CD14-positive monocyte (primary cell): ENCODE measurements around the gene AGBL1. TPM values are rescaled to one million over a fixed set of nuclear protein-coding genes. Genes with fewer than 3 reads are reported as not detected.

ENCODE experiments used
- DNase-seq, 3 donors: peaks; one replicate each; pipeline ENCODE4 v3.0.0-alpha.2; 2011 to 2022
- H2AFZ ChIP-seq: 2 replicates; pipeline ENCODE4 v1.6.0; 2012; ENCODE audit warnings: mild to moderate bottlenecking, low read depth, low read length, inconsistent platforms; ENCODE audit not compliant: insufficient read depth, poor library complexity, severe bottlenecking
- H3K27ac ChIP-seq, 2 donors: 1 replicate in 1 of 2; 2 replicates in 1 of 2; pipeline ENCODE4 v1.5.1; 2012 to 2013; ENCODE audit warnings: low read length in 2 of 2, control low read depth in 1 of 2, inconsistent platforms in 1 of 2, low read depth in 1 of 2, mild to moderate bottlenecking in 1 of 2
- H3K27me3 ChIP-seq, 2 donors: one replicate each; pipeline versions ENCODE4 v1.6.0 to v1.6.1; 2011 to 2013; ENCODE audit warnings: low read length in 2 of 2; ENCODE audit not compliant: control insufficient read depth in 2 of 2, insufficient read depth in 2 of 2
- H3K36me3 ChIP-seq, 2 donors: replicated peaks in 1 of 2; 1 replicate in 1 of 2; 2 replicates in 1 of 2; pipeline versions ENCODE4 v1.5.1 to v1.6.1; 2012 to 2013; ENCODE audit warnings: low read length in 2 of 2, control low read depth in 1 of 2, inconsistent platforms in 1 of 2, mild to moderate bottlenecking in 1 of 2; ENCODE audit not compliant: insufficient read depth in 2 of 2, control insufficient read depth in 1 of 2
- H3K4me1 ChIP-seq, 2 donors: 1 replicate in 1 of 2; 2 replicates in 1 of 2; pipeline versions ENCODE4 v1.5.1 to v1.6.1; 2012 to 2013; ENCODE audit warnings: low read length in 2 of 2, control low read depth in 1 of 2, inconsistent platforms in 1 of 2, mild to moderate bottlenecking in 1 of 2, moderate library complexity in 1 of 2; ENCODE audit not compliant: insufficient read depth in 2 of 2, control insufficient read depth in 1 of 2
- H3K4me2 ChIP-seq: replicated peaks from 2 replicates; pipeline ENCODE3; 2012; ENCODE audit warnings: low read length, moderate library complexity, mild to moderate bottlenecking; ENCODE audit not compliant: poor library complexity, severe bottlenecking; ENCODE audit errors: extremely low read depth
- H3K4me3 ChIP-seq, 3 experiments: fragments of 200-600 bp in 1 of 3; sonication (generic) in 1 of 3; replicated peaks in 1 of 3; 1 replicate in 2 of 3; 2 replicates in 1 of 3; pipeline ENCODE4 v1.5.1; 2011 to 2013; ENCODE audit warnings: low read length in 3 of 3, mild to moderate bottlenecking in 3 of 3, control low read depth in 2 of 3, low read depth in 2 of 3, inconsistent platforms in 1 of 3, moderate library complexity in 1 of 3
- H3K79me2 ChIP-seq: 2 replicates; pipeline ENCODE4 v1.6.0; 2012; ENCODE audit warnings: mild to moderate bottlenecking, control low read depth, inconsistent platforms, low read length, moderate library complexity; ENCODE audit not compliant: insufficient read depth
- H3K9ac ChIP-seq: 2 replicates; pipeline ENCODE4 v1.6.0; 2017; ENCODE audit warnings: low read length, mild to moderate bottlenecking; ENCODE audit not compliant: insufficient read depth, poor library complexity, severe bottlenecking
- H3K9me3 ChIP-seq, 2 donors: replicated peaks in 1 of 2; 1 replicate in 1 of 2; 2 replicates in 1 of 2; pipeline versions ENCODE4 v1.5.1 to v1.6.1; 2012 to 2013; ENCODE audit warnings: low read length in 2 of 2, control low read depth in 1 of 2; ENCODE audit not compliant: control insufficient read depth in 1 of 2, insufficient read depth in 1 of 2
- H4K20me1 ChIP-seq: 2 replicates; pipeline ENCODE4 v1.6.0; 2012; ENCODE audit warnings: mild to moderate bottlenecking, low read length, control low read depth, moderate library complexity; ENCODE audit not compliant: insufficient read depth
- H3K27ac Mint-ChIP-seq, 7 donors: one replicate each; pipeline ENCODE4 v1.8.0; 2020; ENCODE audit warnings: mild to moderate bottlenecking in 7 of 7, mixed read lengths in 7 of 7, moderate library complexity in 6 of 7, inconsistent platforms in 2 of 7
- H3K27me3 Mint-ChIP-seq, 3 donors: one replicate each; pipeline ENCODE4 v1.8.0; 2021 to 2022; ENCODE audit warnings: low read depth in 3 of 3, mild to moderate bottlenecking in 3 of 3, mixed read lengths in 3 of 3, moderate library complexity in 3 of 3, inconsistent platforms in 1 of 3
- H3K36me3 Mint-ChIP-seq, 2 donors: one replicate each; pipeline ENCODE4 v1.8.0; 2020; ENCODE audit warnings: mixed read lengths in 2 of 2, inconsistent platforms in 1 of 2, mild to moderate bottlenecking in 1 of 2
- H3K4me1 Mint-ChIP-seq: one replicate; pipeline ENCODE4 v1.8.0; 2020; ENCODE audit warnings: mild to moderate bottlenecking, mixed read lengths
- H3K4me3 Mint-ChIP-seq, 2 donors: one replicate each; pipeline ENCODE4 v1.8.0; 2020; ENCODE audit warnings: mild to moderate bottlenecking in 2 of 2, mixed read lengths in 2 of 2, moderate library complexity in 1 of 2
- H3K9me3 Mint-ChIP-seq, 7 donors: one replicate each; pipeline ENCODE4 v1.8.0; 2020 to 2022; ENCODE audit warnings: mixed read lengths in 7 of 7, mild to moderate bottlenecking in 6 of 7, moderate library complexity in 6 of 7, inconsistent platforms in 2 of 7
- CTCF ChIP-seq: fragments of 200-600 bp; IDR thresholded peaks from one replicate; pipeline ENCODE4 v1.8.0; 2022; ENCODE audit warnings: antibody characterized with exemption, mild to moderate bottlenecking
- WGBS: methylation state at CpG from one replicate; pipeline ENCODE4 v1.1.5; 2013; ENCODE audit warnings: missing lambda C conversion rate; ENCODE audit not compliant: insufficient coverage; 5-methylcytosine and 5-hydroxymethylcytosine counted together
- intact Hi-C, 2 donors: fragments of 100-400 bp; cut with micrococcal nuclease; formaldehyde crosslinking; loops; one replicate each; pipeline versions ENCODE4 v1.15.0 to v1.15.1; 2023
- polyA plus RNA-seq, 3 donors: library from polyadenylated mRNA; depleted of rRNA in 1 of 3; unstranded in 2 of 3; stranded (reverse) in 1 of 3; fragments of 300-500 nt in 2 of 3; fragments of >200 nt in 1 of 3; fragmentation: Illumina TruSeq in 2 of 3; gene quantifications; 1 replicate in 2 of 3; 2 replicates in 1 of 3; pipeline ENCODE4 v1.2.3, GENCODE V29; 2012 to 2021

Gene AGBL1
- polyA plus RNA-seq, 3 donors: not detected

- Mint-ChIP-seq H3K27ac (no peak overlapping the region), H3K36me3 (no peaks in the 10 kb centered on the region), H3K27me3 (peaks cover 0 to 1% (median 0%) of the 10 kb centered on the region in 3 donors), H3K4me3 (no peak overlapping the region), H3K9me3 (peaks cover 0 to 6% (median 2%) of the 10 kb centered on the region in 7 donors), H3K4me1 (no peaks in the 10 kb centered on the region)
- H3K27me3 ChIP-seq: no peaks in the 10 kb centered on the region
- no peaks in the 10 kb centered on the region for H3K36me3 ChIP-seq
- H3K4me1 ChIP-seq: no peaks in the 10 kb centered on the region
- no peak for DNase-seq
- no peak overlapping the region for H2AFZ ChIP-seq
- no peak for TF ChIP-seq CTCF
- no peak overlapping the region for H3K27ac ChIP-seq
- intact Hi-C loops: no loop called here
- WGBS: 70% methylated on average over 2 of the region's 2 CpGs
- no peak overlapping the region for H3K4me3 ChIP-seq
- no peaks in the 10 kb centered on the region for H4K20me1 ChIP-seq
- no peak overlapping the region for H3K4me2 ChIP-seq
- H3K9me3 ChIP-seq: no peaks in the 10 kb centered on the region
- H3K79me2 ChIP-seq: no peaks in the 10 kb centered on the region
- H3K9ac ChIP-seq: no peak overlapping the region
Observed at GRCh38 chr15:86263230-86263629, 183.6 kb downstream of the AGBL1 start.

- H3K4me3 Mint-ChIP-seq: no peak overlapping the region
- Histone ChIP-seq H2AFZ (no peak overlapping the region), H3K36me3 (no peaks in the 10 kb centered on the region), H3K9ac (no peak overlapping the region), H4K20me1 (no peaks in the 10 kb centered on the region), H3K4me2 (no peak overlapping the region), H3K4me1 (no peaks in the 10 kb centered on the region), H3K27ac (no peak overlapping the region), H3K9me3 (no peaks in the 10 kb centered on the region), H3K4me3 (no peak overlapping the region), H3K27me3 (no peaks in the 10 kb centered on the region), H3K79me2 (no peaks in the 10 kb centered on the region)
- H3K27me3 Mint-ChIP-seq: peaks cover 0 to 1% (median 0%) of the 10 kb centered on the region in 3 donors
- no peak for DNase-seq
- TF ChIP-seq CTCF: no peak
- intact Hi-C loops: no loop called here
- no peaks in the 10 kb centered on the region for H3K36me3 Mint-ChIP-seq
- H3K9me3 Mint-ChIP-seq: peaks cover 0 to 4% (median 0%) of the 10 kb centered on the region in 7 donors
- 94% methylated on average over 3 of the region's 6 CpGs for WGBS
- H3K4me1 Mint-ChIP-seq: no peaks in the 10 kb centered on the region
- H3K27ac Mint-ChIP-seq: no peak overlapping the region
Observed at GRCh38 chr15:86266896-86267484, 187.3 kb downstream of the AGBL1 start.
